ENCODE measurements around the gene PPP1R12B.
"Not testable (repeated sequence)": the region's sequence is repeated elsewhere in the genome, so short reads cannot be mapped to it uniquely, and the experiment has no call there.

PPP1R12B gene

DNA sequence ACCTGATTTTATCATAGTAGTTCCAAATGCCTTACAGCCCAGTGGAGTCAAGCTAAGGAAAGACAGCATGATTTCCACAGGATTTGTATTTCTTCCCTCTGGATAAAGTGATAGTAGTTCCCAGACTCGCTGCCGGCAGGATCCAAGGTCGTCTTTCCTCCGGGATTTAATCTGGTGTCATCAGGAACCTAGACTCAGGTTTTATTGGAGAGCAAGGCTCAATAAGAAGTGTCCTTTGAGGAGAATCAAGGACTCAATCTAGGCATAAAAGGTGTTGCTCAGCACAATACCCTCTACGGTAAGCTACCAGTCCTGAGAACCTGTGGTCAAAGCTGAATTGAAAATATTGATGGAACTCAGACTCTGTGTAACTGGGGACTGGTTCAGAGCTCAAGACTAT lies 191.1 kb downstream of the PPP1R12B start:
- DNase-seq = not testable (repeated sequence)

- no peak for DNase-seq
These were observed 191.5 kb downstream of the PPP1R12B start for GRCh38 chr1:202540014-202540413.

GRCh38 chr1:202540448-202540847 lies 191.9 kb downstream of the PPP1R12B start:
- DNase-seq = no peak

- DNase-seq = not testable (repeated sequence)
These were observed 192.4 kb downstream of the PPP1R12B start for GRCh38 chr1:202540858-202541257.

DNA sequence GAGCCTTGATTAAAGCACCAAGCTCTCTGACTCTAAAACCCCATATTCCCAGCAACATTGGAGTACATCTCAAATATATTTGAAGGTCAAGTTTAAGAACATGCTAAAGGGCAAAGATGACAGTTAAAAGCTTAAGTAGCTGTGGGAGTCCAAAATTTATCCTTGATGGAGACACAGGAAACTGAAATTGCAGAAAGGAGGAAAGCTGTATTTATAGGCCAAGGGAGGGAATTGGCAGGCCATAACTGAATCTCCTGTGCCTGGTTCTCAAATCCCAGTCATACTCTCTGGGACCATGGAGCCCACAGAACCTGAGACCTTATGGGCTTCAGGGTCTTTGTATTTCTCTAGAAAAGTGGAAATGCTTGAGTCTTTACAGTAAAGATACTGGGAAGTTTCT lies 193.9 kb downstream of the PPP1R12B start:
- not testable (repeated sequence) for DNase-seq

DNA sequence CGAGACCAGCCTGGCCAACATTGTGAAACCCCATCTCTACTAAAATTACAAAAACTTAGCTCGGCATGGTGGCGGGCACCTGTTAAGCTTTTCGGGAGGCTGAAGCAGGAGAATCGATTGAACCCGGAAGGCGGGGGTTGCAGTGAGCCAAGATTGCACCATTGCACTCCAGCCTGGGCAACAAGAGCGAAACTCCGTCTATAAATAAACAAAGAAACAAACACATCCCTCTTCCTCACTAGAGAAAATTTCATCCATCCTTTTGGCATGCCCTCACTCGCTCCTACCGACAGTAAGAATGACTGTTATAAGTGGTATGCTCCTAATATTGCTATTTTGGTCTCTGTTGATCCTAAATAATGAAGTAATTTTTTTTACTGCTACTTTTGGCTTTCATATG lies 195.0 kb downstream of the PPP1R12B start:
- not testable (repeated sequence) for DNase-seq

DNA sequence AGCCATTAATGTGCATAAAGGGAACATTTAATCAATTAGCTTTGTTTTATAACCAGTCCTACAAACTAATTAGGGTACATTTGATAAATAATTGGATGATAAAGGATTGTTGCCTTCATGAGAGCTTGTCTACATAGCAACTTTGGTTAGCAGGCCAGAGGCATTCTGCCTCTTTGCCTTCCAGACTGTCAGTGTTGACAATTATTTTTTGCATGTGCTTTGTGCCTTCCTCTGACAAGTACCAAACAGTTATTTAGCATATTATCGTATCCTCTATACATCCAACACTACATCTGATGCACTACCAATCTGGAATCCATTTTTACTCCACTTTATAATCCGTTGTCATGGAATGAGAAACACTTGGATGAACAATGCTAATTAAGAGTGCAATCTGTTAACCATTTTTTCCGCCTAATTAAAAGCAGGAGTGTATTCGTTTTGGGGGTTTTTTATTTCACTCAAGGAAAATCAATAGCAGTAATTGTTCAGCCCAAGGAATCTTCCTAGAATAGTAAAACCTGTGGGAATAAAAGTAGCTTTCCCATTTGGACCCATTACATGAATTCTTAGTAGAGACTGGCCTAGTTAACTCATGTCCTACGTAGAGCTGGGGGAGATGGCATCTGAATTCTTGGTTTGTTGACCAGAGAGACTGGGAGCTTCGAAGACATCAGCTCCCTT lies 196.4 kb downstream of the PPP1R12B start:
- not testable (repeated sequence) for DNase-seq

GRCh38 chr1:202545647-202546303 lies 197.3 kb downstream of the PPP1R12B start:
- DNase-seq = not testable (repeated sequence)

- DNase-seq = not testable (repeated sequence)
These were observed 197.9 kb downstream of the PPP1R12B start for GRCh38 chr1:202546377-202546776.

- not testable (repeated sequence) for DNase-seq
These were observed 198.3 kb downstream of the PPP1R12B start for GRCh38 chr1:202546796-202547195.

DNA sequence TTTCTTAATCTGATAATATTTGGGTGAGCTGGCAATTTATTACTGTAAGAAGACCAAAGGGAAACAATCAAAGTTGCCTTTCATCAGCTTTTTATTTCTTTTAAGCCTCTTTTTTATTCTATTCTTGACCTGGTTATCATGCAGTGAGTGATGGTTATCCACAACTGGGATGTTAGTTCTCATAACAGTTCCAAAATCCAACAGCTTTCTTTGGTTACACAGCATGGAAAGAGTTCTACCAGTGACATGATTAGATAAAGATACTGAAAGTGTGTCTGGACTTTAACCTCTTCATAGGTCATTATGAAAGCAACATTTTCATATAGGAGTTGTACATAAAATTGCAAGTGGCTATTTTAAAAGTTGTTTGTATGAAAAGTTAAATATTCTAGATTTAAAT lies 198.7 kb downstream of the PPP1R12B start:
- DNase-seq = no peak

DNA sequence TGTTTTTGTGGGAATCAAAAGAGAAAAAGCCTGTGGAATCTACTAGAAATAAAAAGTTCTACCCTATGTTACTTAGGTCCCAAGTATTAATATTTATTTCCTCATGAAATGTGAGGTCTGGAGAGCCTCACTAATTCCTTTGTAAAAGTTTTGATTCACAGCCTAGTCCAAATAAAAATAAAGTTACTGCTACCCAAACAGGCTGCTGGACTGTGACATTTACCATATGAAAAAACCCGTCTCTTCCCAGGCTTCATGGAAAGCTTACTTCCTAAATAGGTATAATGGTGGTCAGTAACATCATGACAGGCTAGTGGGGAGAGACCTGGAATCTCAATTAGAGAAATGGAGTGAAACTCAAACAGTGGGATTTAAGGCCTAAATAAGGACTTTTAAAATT lies 201.6 kb downstream of the PPP1R12B start:
- not testable (repeated sequence) for DNase-seq

DNA sequence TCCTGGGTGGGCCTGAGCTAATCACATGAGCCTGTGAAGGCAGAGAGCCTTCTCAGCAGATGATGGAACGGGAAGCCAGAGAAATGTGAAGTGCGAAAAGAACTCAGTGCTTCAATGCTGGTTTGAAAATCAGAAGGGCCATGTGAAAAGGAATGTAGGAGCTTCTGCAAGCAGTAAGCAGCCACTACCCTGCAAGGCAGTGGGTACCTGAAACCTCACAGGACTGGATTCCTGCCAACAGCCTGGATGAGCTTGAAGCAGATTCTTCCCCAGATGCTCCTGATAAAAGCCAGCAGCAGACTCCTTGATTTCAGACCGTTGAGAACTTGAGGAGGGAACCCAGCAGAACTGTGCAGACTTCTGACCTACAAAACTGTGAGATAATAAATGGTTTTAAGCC lies 203.2 kb downstream of the PPP1R12B start:
- no peak for DNase-seq

DNA sequence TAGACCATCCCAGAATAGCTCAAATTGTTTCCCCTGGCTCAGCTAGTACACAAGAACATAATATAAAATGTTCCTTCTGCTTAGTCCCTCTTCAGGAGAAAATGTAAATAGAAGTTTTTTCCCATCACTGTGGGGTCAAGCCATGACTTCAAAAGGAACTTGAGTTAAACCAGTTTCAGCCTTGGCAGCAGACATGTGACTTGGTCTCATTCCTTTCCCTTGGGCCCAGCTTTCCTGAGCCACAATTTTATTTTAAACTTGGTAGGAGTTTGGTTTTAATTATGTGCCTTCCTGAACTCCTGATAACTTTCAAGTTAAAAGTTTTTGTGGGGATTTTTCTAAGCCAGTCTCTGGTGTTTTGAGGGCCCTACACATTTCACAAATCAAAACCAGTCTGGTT lies 204.1 kb downstream of the PPP1R12B start:
- DNase-seq = not testable (repeated sequence)

DNA sequence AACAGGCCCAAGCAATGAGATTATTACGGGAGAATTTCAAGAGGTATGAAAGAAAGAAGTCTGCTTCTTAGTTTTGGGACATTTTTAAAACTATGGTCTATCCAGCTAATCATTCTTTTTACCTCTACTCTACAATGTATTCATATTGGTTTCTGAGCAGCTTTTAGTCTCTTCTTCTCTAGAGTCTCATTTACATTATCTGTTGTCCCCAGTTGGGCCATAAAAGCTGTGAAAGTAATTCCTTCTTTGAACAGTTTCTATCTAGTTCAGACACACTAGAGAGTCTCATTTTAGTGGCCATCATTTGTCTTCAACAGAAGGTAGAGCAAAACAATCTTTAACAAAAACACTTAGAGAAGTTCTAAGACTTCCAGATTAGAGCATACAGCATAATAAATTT lies 204.6 kb downstream of the PPP1R12B start:
- not testable (repeated sequence) for DNase-seq

- no peak for DNase-seq
These were observed 205.1 kb downstream of the PPP1R12B start for GRCh38 chr1:202553560-202554038.

DNA sequence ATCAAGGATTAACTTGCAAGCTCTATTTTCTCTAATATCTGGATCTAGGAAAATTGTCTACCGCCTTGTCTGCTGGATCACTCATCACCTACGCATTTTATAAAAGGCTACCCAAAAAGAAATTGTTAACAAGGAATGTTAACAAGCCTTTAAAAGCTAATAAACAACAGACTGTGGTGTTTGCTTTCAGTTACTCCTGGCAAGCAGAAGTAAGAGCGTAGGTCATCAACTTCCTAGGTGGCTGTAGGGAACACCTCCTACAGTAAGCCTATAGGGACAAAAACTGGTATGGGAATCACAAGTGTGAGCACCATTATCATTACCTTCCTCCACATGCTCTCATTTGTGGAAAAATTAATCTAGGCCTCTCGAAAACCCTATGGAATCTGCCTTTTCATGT lies 206.1 kb downstream of the PPP1R12B start:
- DNase-seq = not testable (repeated sequence)

DNA sequence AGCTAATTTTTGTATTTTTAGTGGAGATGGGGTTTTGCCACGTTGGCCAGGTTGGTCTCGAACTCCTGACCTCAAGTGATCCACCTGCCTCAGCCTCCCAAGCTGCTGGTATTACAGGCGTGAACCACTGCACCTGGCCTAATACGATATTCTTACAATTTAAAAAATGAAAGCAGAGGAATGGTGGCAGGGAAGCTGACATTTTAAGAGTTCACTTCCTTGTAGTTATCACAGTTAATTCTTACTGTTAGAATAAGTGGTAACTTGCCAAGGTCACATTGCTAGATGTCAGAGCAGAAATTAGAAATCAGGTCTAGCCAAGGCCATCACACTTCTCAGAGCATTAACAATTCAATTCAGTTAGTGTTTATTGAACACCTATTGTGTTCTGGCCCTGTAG lies 207.5 kb downstream of the PPP1R12B start:
- DNase-seq = not testable (repeated sequence)

DNA sequence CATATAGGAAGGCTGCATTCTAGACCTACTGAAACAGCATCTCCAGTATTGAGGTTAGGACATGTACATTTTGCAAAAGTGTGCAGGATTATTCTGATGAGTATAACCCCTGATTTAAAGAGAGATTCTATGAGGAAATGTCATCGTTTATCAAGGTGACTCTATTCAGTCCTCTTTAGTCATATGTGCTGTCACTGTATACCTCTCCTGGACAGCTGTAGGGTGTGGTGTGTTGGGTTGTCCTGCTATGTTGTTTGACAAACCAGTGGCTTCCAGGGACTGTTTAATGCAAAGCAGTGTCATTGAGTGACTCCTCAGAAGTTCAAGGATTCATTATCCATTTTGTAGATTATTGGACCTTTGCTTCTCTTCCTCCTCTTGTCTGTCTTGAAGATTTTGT lies 209.2 kb downstream of the PPP1R12B start:
- DNase-seq = not testable (repeated sequence)

DNA sequence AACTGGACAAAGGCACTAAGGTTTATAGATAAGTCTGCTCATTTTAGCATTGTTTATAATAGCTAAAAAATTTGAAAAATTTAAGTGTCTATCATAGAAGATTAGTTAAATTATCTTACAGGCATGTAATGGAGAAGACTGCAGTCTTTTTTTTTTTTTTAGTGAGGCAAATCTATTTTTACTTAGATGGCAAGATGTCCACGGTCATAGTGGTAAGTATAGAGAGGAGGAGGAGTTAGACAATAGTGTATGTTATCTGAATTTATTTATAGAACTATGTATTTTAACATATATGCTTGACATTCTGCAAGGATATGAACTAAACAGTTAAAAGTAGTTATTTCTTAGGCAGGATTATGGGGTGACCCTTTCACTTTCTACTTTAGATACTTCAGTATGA lies 212.7 kb downstream of the PPP1R12B start:
- DNase-seq = no peak

DNA sequence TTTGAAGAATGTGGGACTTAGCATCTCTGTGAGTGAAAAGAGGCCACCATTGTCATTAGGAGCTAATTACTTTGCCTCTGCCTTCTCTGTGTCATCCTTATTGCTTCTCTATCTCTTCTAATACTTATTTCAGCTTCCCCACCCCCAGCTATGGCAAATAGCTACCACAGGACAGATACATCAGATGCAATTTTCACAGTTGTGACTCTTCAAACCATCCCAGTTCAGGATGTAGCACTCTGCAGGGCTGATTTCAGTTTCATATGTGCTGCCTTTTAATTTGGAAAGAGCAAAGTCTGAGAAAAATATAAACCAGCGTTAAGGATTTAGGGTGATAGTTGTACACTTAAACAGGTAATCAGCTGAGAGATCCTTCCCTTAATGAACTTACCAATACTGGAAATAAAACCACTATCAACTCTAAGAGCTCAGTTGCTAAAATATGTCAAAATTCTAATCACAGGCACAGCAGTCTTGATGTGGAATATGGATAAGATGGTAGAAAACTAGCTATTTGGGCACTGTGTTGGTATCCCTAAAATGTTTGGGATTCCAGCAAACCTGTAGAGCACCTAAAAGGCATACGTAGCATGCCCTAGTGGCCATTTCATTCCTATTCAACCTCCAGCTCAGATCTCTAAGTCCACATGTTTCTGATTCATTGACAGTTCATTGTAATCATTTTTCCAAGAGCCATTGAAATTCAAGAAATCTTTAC lies 213.4 kb downstream of the PPP1R12B start:
- peak in 1 of 5 donors; percentile 9 for DNase-seq

GRCh38 chr1:202562444-202563060 lies 214.1 kb downstream of the PPP1R12B start:
- no peak for DNase-seq

DNA sequence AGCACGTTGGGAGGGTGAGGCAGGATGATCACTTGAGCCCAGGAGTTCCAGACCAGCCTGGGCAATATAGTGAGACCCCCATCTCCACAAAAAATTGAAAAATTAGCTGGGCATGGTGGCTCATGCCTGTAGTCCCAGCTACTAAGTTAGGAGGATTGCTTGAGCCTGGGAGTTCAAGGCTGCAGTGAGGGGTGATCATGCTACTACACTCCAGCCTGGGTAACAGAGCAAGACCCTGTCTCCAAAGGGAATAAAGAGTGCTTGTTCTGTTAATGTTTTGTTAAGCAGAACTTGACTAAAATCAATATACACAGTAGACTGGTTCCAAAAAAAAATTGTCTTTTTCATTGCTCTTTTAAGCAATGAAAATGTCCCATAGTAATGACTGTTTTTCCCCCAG lies 215.3 kb downstream of the PPP1R12B start:
- no peak for DNase-seq

Data from T-helper 1 cell (primary cell).